ENCODE results near the gene CELSR1.
"Not testable (repeated sequence)": the region's sequence is repeated elsewhere in the genome, so short reads cannot be mapped to it uniquely, and the experiment has no call there.

The CELSR1 gene

DNA sequence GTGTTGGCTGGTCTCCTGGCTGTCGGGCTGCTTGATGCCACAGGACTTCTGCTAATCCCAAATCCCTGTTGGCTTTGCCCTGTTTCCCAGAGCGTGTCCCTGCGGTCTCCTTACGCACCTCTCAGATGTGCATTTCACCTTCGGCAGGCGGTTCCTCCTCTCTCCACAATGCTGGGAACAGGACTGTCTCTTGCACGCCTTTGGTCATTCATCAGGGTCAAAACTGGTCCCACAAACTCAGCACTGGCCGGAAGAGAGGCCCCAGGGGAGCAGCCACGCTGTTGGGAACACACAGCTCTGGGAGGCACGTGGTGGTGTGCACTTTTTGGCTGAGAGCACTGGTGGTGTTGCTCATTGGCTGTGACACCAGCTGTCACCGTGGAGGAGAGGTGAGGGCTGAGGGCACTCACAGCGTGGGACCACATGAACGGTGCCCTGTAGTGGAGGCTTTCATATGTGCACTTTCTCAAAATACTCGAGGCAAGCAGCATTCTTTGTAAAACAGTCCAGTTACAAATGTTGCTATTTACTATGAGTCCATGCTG, 217.2 kb downstream of the CELSR1 start:
- Histone ChIP-seq H3K27ac (ENCODE audit: low read length) (no peak overlapping the region), H3K9me3 (ENCODE audit: control insufficient read depth in 2 of 2, low read length in 2 of 2) (no peaks in the 10 kb centered on the region), H3K4me1 (ENCODE audit: control insufficient read depth, insufficient read depth, low read length) (no peaks in the 10 kb centered on the region), H3K9ac (ENCODE audit: low read length in 2 of 2) (no peak overlapping the region), H3K36me3 (ENCODE audit: control insufficient read depth in 2 of 2, insufficient read depth in 2 of 2, low read length in 2 of 2) (no peaks in the 10 kb centered on the region), H3K4me3 (ENCODE audit: low read length in 2 of 2) (no peak overlapping the region), H3K27me3 (ENCODE audit: control insufficient read depth in 1 of 2, insufficient read depth in 2 of 2, low read length in 2 of 2) (no peaks in the 10 kb centered on the region)

DNA sequence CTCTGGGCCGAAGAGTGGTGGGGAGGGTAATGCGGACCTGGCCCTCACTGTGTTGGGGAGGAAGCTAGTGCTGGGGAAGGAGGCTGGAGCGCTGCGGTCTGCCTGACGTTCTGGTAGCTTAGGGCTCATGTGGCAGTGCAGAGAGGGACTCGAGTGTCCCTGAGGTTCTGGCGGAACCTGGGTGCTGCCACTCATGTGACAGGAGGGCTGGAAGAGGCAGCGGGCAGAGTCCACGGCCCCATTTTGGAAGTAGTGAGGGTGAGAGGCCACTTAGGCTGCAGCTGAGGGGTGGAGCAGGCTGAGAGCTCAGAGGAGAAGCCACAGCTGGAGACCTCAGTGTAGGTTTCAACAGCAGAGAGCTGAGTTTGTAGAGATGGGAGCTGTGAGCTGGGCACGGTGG, 218.1 kb downstream of the CELSR1 start:
- Histone ChIP-seq H3K4me1 (ENCODE audit: control insufficient read depth, insufficient read depth, low read length) (no peaks in the 10 kb centered on the region), H3K36me3 (ENCODE audit: control insufficient read depth in 2 of 2, insufficient read depth in 2 of 2, low read length in 2 of 2) (no peaks in the 10 kb centered on the region), H3K27ac (ENCODE audit: low read length) (no peak overlapping the region), H3K9me3 (ENCODE audit: control insufficient read depth in 2 of 2, low read length in 2 of 2) (no peaks in the 10 kb centered on the region), H3K4me3 (ENCODE audit: low read length in 2 of 2) (no peak overlapping the region), H3K9ac (ENCODE audit: low read length in 2 of 2) (no peak overlapping the region), H3K27me3 (ENCODE audit: control insufficient read depth in 1 of 2, insufficient read depth in 2 of 2, low read length in 2 of 2) (no peaks in the 10 kb centered on the region)

DNA sequence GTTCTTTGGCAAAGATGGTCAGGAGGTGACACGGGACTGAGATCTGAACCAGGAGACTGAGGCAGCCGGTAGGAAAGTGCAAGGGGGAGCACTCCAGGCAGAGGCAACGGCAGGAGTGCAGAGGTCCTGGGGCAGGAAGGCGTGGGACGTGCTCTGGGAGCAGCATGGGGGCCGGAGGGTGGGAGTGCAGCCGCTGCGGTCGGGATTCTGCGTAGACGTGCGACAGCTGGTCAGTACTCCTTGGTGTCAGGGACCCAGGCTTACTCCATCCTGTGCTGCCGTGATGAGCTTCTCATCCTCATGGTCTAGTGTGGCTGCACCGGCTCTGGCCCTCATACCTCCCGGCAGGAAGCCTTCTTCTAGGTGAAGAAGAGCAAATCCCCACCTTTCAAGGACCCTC, 218.8 kb downstream of the CELSR1 start:
- H3K27me3 ChIP-seq (ENCODE audit: control insufficient read depth in 1 of 2, insufficient read depth in 2 of 2, low read length in 2 of 2) = no peaks in the 10 kb centered on the region
- no peak overlapping the region for H3K27ac ChIP-seq (ENCODE audit: low read length)
- no peaks in the 10 kb centered on the region for H3K36me3 ChIP-seq (ENCODE audit: control insufficient read depth in 2 of 2, insufficient read depth in 2 of 2, low read length in 2 of 2)
- no peak overlapping the region for H3K9ac ChIP-seq (ENCODE audit: low read length in 2 of 2)
- H3K4me3 ChIP-seq (ENCODE audit: low read length in 2 of 2) = no peak overlapping the region
- H3K9me3 ChIP-seq (ENCODE audit: control insufficient read depth in 2 of 2, low read length in 2 of 2) = no peaks in the 10 kb centered on the region
- H3K4me1 ChIP-seq (ENCODE audit: control insufficient read depth, insufficient read depth, low read length) = no peaks in the 10 kb centered on the region

GRCh38 chr22:46317646-46318045, 219.8 kb downstream of the CELSR1 start:
- Histone ChIP-seq H3K4me1 (ENCODE audit: control insufficient read depth, insufficient read depth, low read length) (no peaks in the 10 kb centered on the region), H3K36me3 (ENCODE audit: control insufficient read depth in 2 of 2, insufficient read depth in 2 of 2, low read length in 2 of 2) (no peaks in the 10 kb centered on the region), H3K9ac (ENCODE audit: low read length in 2 of 2) (no peak overlapping the region), H3K9me3 (ENCODE audit: control insufficient read depth in 2 of 2, low read length in 2 of 2) (no peaks in the 10 kb centered on the region), H3K27me3 (ENCODE audit: control insufficient read depth in 1 of 2, insufficient read depth in 2 of 2, low read length in 2 of 2) (no peaks in the 10 kb centered on the region), H3K27ac (ENCODE audit: low read length) (no peak overlapping the region), H3K4me3 (ENCODE audit: low read length in 2 of 2) (no peak overlapping the region)

- Histone ChIP-seq H3K36me3 (ENCODE audit: control insufficient read depth in 2 of 2, insufficient read depth in 2 of 2, low read length in 2 of 2) (no peaks in the 10 kb centered on the region), H3K27ac (ENCODE audit: low read length) (no peak overlapping the region), H3K9ac (ENCODE audit: low read length in 2 of 2) (no peak overlapping the region), H3K27me3 (ENCODE audit: control insufficient read depth in 1 of 2, insufficient read depth in 2 of 2, low read length in 2 of 2) (no peaks in the 10 kb centered on the region), H3K4me3 (ENCODE audit: low read length in 2 of 2) (no peak overlapping the region), H3K4me1 (ENCODE audit: control insufficient read depth, insufficient read depth, low read length) (no peaks in the 10 kb centered on the region), H3K9me3 (ENCODE audit: control insufficient read depth in 2 of 2, low read length in 2 of 2) (no peaks in the 10 kb centered on the region)
These were observed 221.4 kb downstream of the CELSR1 start for GRCh38 chr22:46315976-46316375.

- not testable (repeated sequence) for H3K27ac ChIP-seq (ENCODE audit: low read length); H3K4me1 ChIP-seq (ENCODE audit: control insufficient read depth, insufficient read depth, low read length); H3K27me3 ChIP-seq (ENCODE audit: control insufficient read depth in 1 of 2, insufficient read depth in 2 of 2, low read length in 2 of 2); H3K4me3 ChIP-seq (ENCODE audit: low read length in 2 of 2); H3K9ac ChIP-seq (ENCODE audit: low read length in 2 of 2); H3K36me3 ChIP-seq (ENCODE audit: control insufficient read depth in 2 of 2, insufficient read depth in 2 of 2, low read length in 2 of 2); H3K9me3 ChIP-seq (ENCODE audit: control insufficient read depth in 2 of 2, low read length in 2 of 2)
These were observed 224.6 kb downstream of the CELSR1 start for GRCh38 chr22:46312848-46313247.

DNA sequence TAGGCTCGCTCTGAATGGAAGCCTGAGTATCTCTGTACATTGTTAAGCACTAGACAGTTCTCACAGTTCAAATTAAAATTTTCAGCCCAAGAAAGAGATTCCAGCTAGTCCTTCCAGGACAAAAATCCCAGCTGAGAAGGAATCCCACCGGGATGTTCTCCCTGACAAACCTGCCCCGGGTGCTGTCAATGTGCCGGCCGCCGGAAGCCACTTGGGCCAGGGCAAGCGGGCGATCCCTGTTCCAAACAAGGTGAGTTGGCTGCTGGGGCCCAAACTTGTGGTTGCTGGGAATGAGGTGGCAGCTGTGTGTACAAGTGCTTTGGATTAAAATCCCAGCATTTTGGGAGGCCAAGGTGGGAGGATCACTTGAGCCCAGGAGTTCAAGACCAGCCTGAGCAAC, 225.4 kb downstream of the CELSR1 start:
- no peak overlapping the region for H3K27ac ChIP-seq (ENCODE audit: low read length)
- H3K4me3 ChIP-seq (ENCODE audit: low read length in 2 of 2) = no peak overlapping the region
- H3K9ac ChIP-seq (ENCODE audit: low read length in 2 of 2) = no peak overlapping the region
- no peaks in the 10 kb centered on the region for H3K27me3 ChIP-seq (ENCODE audit: control insufficient read depth in 1 of 2, insufficient read depth in 2 of 2, low read length in 2 of 2)
- H3K36me3 ChIP-seq (ENCODE audit: control insufficient read depth in 2 of 2, insufficient read depth in 2 of 2, low read length in 2 of 2) = no peaks in the 10 kb centered on the region
- no peaks in the 10 kb centered on the region for H3K4me1 ChIP-seq (ENCODE audit: control insufficient read depth, insufficient read depth, low read length)
- H3K9me3 ChIP-seq (ENCODE audit: control insufficient read depth in 2 of 2, low read length in 2 of 2) = no peaks in the 10 kb centered on the region
